Ishikawa (cell line): ENCODE data around the gene PUSL1.

ENCODE experiments used
- CEBPB ChIP-seq: IDR thresholded peaks from 2 replicates; pipeline ENCODE4 v1.6.1; 2012
- CREB1 ChIP-seq: IDR thresholded peaks from 2 replicates; pipeline ENCODE4 v1.6.1; 2012; ENCODE audit warnings: low read depth
- EGR1 ChIP-seq: IDR thresholded peaks from 2 replicates; pipeline ENCODE4 v1.6.1; 2012
- EP300 ChIP-seq: IDR thresholded peaks from 2 replicates; pipeline ENCODE4 v1.6.1; 2012; ENCODE audit warnings: borderline replicate concordance
- FOXM1 ChIP-seq: IDR thresholded peaks from 2 replicates; pipeline ENCODE4 v1.6.1; 2012; ENCODE audit warnings: low read depth, borderline replicate concordance
- MAX ChIP-seq: IDR thresholded peaks from 2 replicates; pipeline ENCODE4 v1.6.1; 2012
- NFIC ChIP-seq: IDR thresholded peaks from 2 replicates; pipeline ENCODE4 v1.6.1; 2012
- RAD21 ChIP-seq: IDR thresholded peaks from 2 replicates; pipeline ENCODE4 v1.6.1; 2012; ENCODE audit warnings: low read depth
- REST ChIP-seq: IDR thresholded peaks from 2 replicates; pipeline ENCODE4 v1.6.1; 2012; ENCODE audit warnings: low read depth, mild to moderate bottlenecking
- TAF1 ChIP-seq: IDR thresholded peaks from 2 replicates; pipeline ENCODE4 v1.6.1; 2012; ENCODE audit warnings: low read depth, mild to moderate bottlenecking
- TCF12 ChIP-seq: IDR thresholded peaks from 2 replicates; pipeline ENCODE4 v1.6.1; 2012; ENCODE audit warnings: low read depth
- TEAD4 ChIP-seq: IDR thresholded peaks from 2 replicates; pipeline ENCODE4 v1.6.1; 2012
- USF1 ChIP-seq: IDR thresholded peaks from 2 replicates; pipeline ENCODE4 v1.6.1; 2012
- YY1 ChIP-seq: IDR thresholded peaks from 2 replicates; pipeline ENCODE4 v1.6.1; 2012; ENCODE audit warnings: low read depth
- ZBTB7A ChIP-seq: IDR thresholded peaks from 2 replicates; pipeline ENCODE4 v1.6.1; 2012; ENCODE audit warnings: low read depth

The PUSL1 gene

GRCh38 chr1:1338278-1338677 is 29.9 kb downstream of the PUSL1 start:
- TF ChIP-seq TEAD4: no peak
- no peak for TF ChIP-seq USF1
- no peak for TF ChIP-seq CREB1
- TF ChIP-seq EGR1: no peak
- TF ChIP-seq NFIC: no peak
- 0 out of 2 replicates have a peak, but pooled peaks have one; percentile 15 for TF ChIP-seq MAX
- TF ChIP-seq FOXM1: no peak
- no peak for TF ChIP-seq EP300

GRCh38 chr1:1340185-1340584 is 31.8 kb downstream of the PUSL1 start:
- TF ChIP-seq USF1: no peak
- TF ChIP-seq CREB1: no peak
- TF ChIP-seq YY1: no peak
- TF ChIP-seq EP300: no peak
- TF ChIP-seq NFIC: no peak
- no peak for TF ChIP-seq TCF12
- no peak for TF ChIP-seq ZBTB7A
- TF ChIP-seq TEAD4: no peak
- TF ChIP-seq MAX: no peak
- no peak for TF ChIP-seq REST
- TF ChIP-seq TAF1: no peak
- no peak for TF ChIP-seq EGR1
- TF ChIP-seq RAD21: no peak
- no peak for TF ChIP-seq CEBPB
- TF ChIP-seq FOXM1: no peak

- TF ChIP-seq FOXM1 (no peak), CEBPB (no peak), YY1 (no peak), USF1 (no peak), EP300 (no peak), TAF1 (no peak), NFIC (no peak)
Observed at GRCh38 chr1:1340791-1341548, 32.6 kb downstream of the PUSL1 start.

GRCh38 chr1:1341549-1342021 is 33.2 kb downstream of the PUSL1 start:
- TF ChIP-seq EGR1 (no peak), USF1 (no peak), REST (no peak), NFIC (no peak), FOXM1 (no peak), CREB1 (no peak), TAF1 (no peak), ZBTB7A (no peak), TEAD4 (no peak), CEBPB (no peak), TCF12 (no peak), EP300 (no peak), YY1 (no peak), MAX (no peak), RAD21 (no peak)

GRCh38 chr1:1342061-1342562 is 33.7 kb downstream of the PUSL1 start:
- TF ChIP-seq TEAD4 (no peak), USF1 (no peak), MAX (no peak), EP300 (no peak), REST (no peak), ZBTB7A (no peak), TCF12 (no peak), YY1 (no peak), NFIC (no peak), EGR1 (no peak), CEBPB (no peak), RAD21 (no peak), TAF1 (no peak), FOXM1 (no peak)
